Measurements from ENCODE around the gene SERINC2.
"Not testable (repeated sequence)": the region's sequence is repeated elsewhere in the genome, so short reads cannot be mapped to it uniquely, and the experiment has no call there.

The SERINC2 gene

GRCh38 chr1:31386576-31387243, 26.3 kb upstream of the SERINC2 start:
- DNase-seq, result not testable (repeated sequence)

- DNase-seq, result no peak
These were observed 25.4 kb upstream of the SERINC2 start for GRCh38 chr1:31387612-31388011.

- no peak for DNase-seq
These were observed 23.4 kb upstream of the SERINC2 start for GRCh38 chr1:31389616-31390015.

- no peak for DNase-seq
These were observed 22.9 kb upstream of the SERINC2 start for GRCh38 chr1:31390071-31390470.

GRCh38 chr1:31393463-31393862, 19.6 kb upstream of the SERINC2 start:
- DNase-seq, result no peak

GRCh38 chr1:31394584-31395193, 18.3 kb upstream of the SERINC2 start:
- peak; percentile 83 to 85 for DNase-seq

GRCh38 chr1:31396633-31397351, 16.2 kb upstream of the SERINC2 start:
- no peak for DNase-seq

GRCh38 chr1:31397360-31398095, 15.5 kb upstream of the SERINC2 start:
- no peak for DNase-seq

- no peak for DNase-seq
These were observed 14.8 kb upstream of the SERINC2 start for GRCh38 chr1:31398246-31398645.

GRCh38 chr1:31399976-31400375, 13.0 kb upstream of the SERINC2 start:
- DNase-seq, result no peak

GRCh38 chr1:31400393-31400792, 12.6 kb upstream of the SERINC2 start:
- DNase-seq, result no peak

GRCh38 chr1:31401241-31401640, 11.8 kb upstream of the SERINC2 start:
- no peak for DNase-seq

- no peak for DNase-seq
These were observed 7.3 kb upstream of the SERINC2 start for GRCh38 chr1:31405578-31406245.

- no peak for DNase-seq
These were observed 5.9 kb upstream of the SERINC2 start for GRCh38 chr1:31407029-31407626.

- no peak for DNase-seq
These were observed 4.2 kb upstream of the SERINC2 start for GRCh38 chr1:31408788-31409318.

GRCh38 chr1:31409946-31410858, 2.8 kb upstream of the SERINC2 start:
- no peak for DNase-seq

GRCh38 chr1:31410871-31411270, 2.1 kb upstream of the SERINC2 start:
- no peak for DNase-seq

GRCh38 chr1:31412205-31412604, 808 bp upstream of the SERINC2 start:
- no peak for DNase-seq

GRCh38 chr1:31413405-31414001, 490 bp downstream of the SERINC2 start:
- DNase-seq, result no peak

GRCh38 chr1:31414980-31415370, 2.0 kb downstream of the SERINC2 start:
- DNase-seq, result no peak

- no peak for DNase-seq
These were observed 2.6 kb downstream of the SERINC2 start for GRCh38 chr1:31415658-31416057.

All from stimulated activated CD4-positive, alpha-beta T cell treated with anti-CD3 and anti-CD28 coated beads, Interleukin-2, amount 100 ng/mL, for 48 hours (primary cell).